GM10248 (cell line): ENCODE results near the gene RBL2.
A peak's percentile ranks its signal among the peaks of the same experiment; 100 is the strongest.

Experiments used
- CTCF ChIA-PET: fragments of 300-600 bp; sonication (Branson Sonifier 250); formaldehyde crosslinking; extraction: SDS; loops from one replicate; lab custom pipeline; 2021; ENCODE audit warnings: antibody characterized with exemption; lab: Yijun Ruan, JAX
- POLR2A ChIA-PET: fragments of 350-650 bp; sonication (Branson Sonifier 250); formaldehyde crosslinking; extraction: SDS; loops from one replicate; lab custom pipeline; 2020; ENCODE audit warnings: antibody characterized with exemption; lab: Yijun Ruan, JAX
- DNase-seq: peaks from one replicate; pipeline ENCODE4 v3.0.0; 2012; ENCODE audit errors: extremely low spot score
- TF ChIP-seq, protein P1 (sequence below): IDR thresholded peaks from 2 replicates; pipeline ENCODE4 v1.5.1; 2012; ENCODE audit warnings: mild to moderate bottlenecking, low read depth; ENCODE audit errors: extremely low read depth, missing control alignments, control extremely low read depth

Gene RBL2

GRCh38 chr16:53430363-53430762 lies 3.9 kb upstream of the RBL2 start:
- no peak for DNase-seq
- CTCF ChIA-PET, result interaction anchor here (1.4 kb wide), 1 partner anchor 17 kb away, joined by 3 read pairs; no protein-coding TSS in a partner anchor
- TF ChIP-seq, protein P1, sequence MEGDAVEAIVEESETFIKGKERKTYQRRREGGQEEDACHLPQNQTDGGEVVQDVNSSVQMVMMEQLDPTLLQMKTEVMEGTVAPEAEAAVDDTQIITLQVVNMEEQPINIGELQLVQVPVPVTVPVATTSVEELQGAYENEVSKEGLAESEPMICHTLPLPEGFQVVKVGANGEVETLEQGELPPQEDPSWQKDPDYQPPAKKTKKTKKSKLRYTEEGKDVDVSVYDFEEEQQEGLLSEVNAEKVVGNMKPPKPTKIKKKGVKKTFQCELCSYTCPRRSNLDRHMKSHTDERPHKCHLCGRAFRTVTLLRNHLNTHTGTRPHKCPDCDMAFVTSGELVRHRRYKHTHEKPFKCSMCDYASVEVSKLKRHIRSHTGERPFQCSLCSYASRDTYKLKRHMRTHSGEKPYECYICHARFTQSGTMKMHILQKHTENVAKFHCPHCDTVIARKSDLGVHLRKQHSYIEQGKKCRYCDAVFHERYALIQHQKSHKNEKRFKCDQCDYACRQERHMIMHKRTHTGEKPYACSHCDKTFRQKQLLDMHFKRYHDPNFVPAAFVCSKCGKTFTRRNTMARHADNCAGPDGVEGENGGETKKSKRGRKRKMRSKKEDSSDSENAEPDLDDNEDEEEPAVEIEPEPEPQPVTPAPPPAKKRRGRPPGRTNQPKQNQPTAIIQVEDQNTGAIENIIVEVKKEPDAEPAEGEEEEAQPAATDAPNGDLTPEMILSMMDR, result no peak
- POLR2A ChIA-PET, result interaction anchor here (0.6 kb wide), 1 partner anchor 59 kb away, joined by 5 read pairs; no protein-coding TSS in a partner anchor

- POLR2A ChIA-PET, result no interaction called here
- CTCF ChIA-PET, result interaction anchor here (1.3 kb wide), 1 partner anchor 13 kb away, joined by 4 read pairs; no protein-coding TSS in a partner anchor
- TF ChIP-seq, protein P1, result no peak
- DNase-seq, result no peak
Observed at GRCh38 chr16:53433509-53433908, 762 bp upstream of the RBL2 start.

GRCh38 chr16:53433930-53434376 lies 318 bp upstream of the RBL2 start:
- CTCF ChIA-PET, result interaction anchor here (1.3 kb wide), 1 partner anchor 13 kb away, joined by 4 read pairs; no protein-coding TSS in a partner anchor
- DNase-seq, result no peak
- POLR2A ChIA-PET, result no interaction called here
- TF ChIP-seq, protein P1, result no peak

GRCh38 chr16:53435066-53435688 lies 906 bp downstream of the RBL2 start:
- POLR2A ChIA-PET, result no interaction called here
- DNase-seq, result peak; percentile 81
- TF ChIP-seq, protein P1, result no peak
- CTCF ChIA-PET, result interaction anchor here (3.6 kb wide), 1 partner anchor 12 kb away, joined by 28 read pairs; no protein-coding TSS in a partner anchor

GRCh38 chr16:53440125-53440524 lies 5.9 kb downstream of the RBL2 start:
- TF ChIP-seq, protein P1, result no peak
- POLR2A ChIA-PET, result no interaction called here
- CTCF ChIA-PET, result interaction anchor here (1.1 kb wide), 1 partner anchor 14 kb away, joined by 3 read pairs; no protein-coding TSS in a partner anchor
- no peak for DNase-seq

DNA sequence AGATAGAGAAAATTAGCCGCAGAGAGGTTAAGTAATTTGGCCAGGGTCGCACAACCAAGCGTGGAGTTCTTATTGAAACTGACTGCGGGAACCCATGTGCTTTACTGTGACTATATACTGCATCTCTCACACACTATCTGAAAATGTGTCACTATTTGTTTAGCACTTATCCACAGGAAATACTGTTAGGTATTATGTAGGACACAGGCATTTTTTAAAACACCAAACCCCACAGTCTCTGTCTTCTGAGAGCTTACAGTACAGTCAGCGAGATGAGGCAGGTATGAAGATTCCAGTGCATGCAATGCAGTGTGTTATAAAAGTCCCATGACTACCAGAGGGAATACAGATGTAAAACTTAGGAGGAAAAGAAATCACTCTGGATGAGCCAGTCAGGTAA lies 11.3 kb downstream of the RBL2 start:
- TF ChIP-seq, protein P1, result no peak
- no peak for DNase-seq
- ChIA-PET CTCF (interaction anchor here (4.5 kb wide), 1 partner anchor 9 kb away, joined by 28 read pairs; no protein-coding TSS in a partner anchor), POLR2A (no interaction called here)
